Activated B cell treated with CpG ODN at 0.5 μM for 24 hours (primary cell): ENCODE measurements around the gene BCR. TPM values are rescaled to one million over a fixed set of nuclear protein-coding genes. Genes with fewer than 3 reads are reported as not detected.

Experiments used
- ATAC-seq: fragments of 200-7000 bp; cut with Tn5 transposase; one replicate; pipeline ENCODE4 v1.10.0; 2021; ENCODE audit warnings: low read depth, mild to moderate bottlenecking, moderate library complexity
- CTCF ChIA-PET: fragments of 350-600 bp; sonication (Branson Sonifier 250); formaldehyde crosslinking; loops from one replicate; lab custom pipeline; 2021; ENCODE audit warnings: antibody characterized with exemption; lab: Charles Lee
- POLR2A ChIA-PET: fragments of 350-600 bp; sonication (Branson Sonifier 250); formaldehyde crosslinking; loops from one replicate; lab custom pipeline; 2021; ENCODE audit warnings: antibody characterized with exemption; lab: Charles Lee
- DNase-seq: peaks from one replicate; pipeline ENCODE4 v3.0.0; 2022
- H3K27ac Mint-ChIP-seq: one replicate; pipeline ENCODE4 v1.8.0; 2020; ENCODE audit warnings: mixed read lengths
- H3K27me3 Mint-ChIP-seq: one replicate; pipeline ENCODE4 v1.8.0; 2021; ENCODE audit warnings: mixed read lengths
- H3K36me3 Mint-ChIP-seq: one replicate; pipeline ENCODE4 v1.8.0; 2021; ENCODE audit warnings: low read depth, mixed read lengths
- H3K4me1 Mint-ChIP-seq: one replicate; pipeline ENCODE4 v1.8.0; 2021; ENCODE audit warnings: mixed read lengths
- H3K4me3 Mint-ChIP-seq: one replicate; pipeline ENCODE4 v1.8.0; 2020; ENCODE audit warnings: mild to moderate bottlenecking, mixed read lengths
- H3K9me3 Mint-ChIP-seq: one replicate; pipeline ENCODE4 v1.8.0; 2020; ENCODE audit warnings: mixed read lengths
- intact Hi-C: fragments of 100-400 bp; cut with micrococcal nuclease; formaldehyde crosslinking; loops from one replicate; pipeline ENCODE4 v1.15.1; 2024
- total RNA-seq: library from RNA; stranded (reverse); gene quantifications from 2 replicates; pipeline ENCODE4 v1.2.3, GENCODE V29; 2022
- TF ChIP-seq, protein P1 (sequence below): fragments of 200-600 bp; IDR thresholded peaks from one replicate; pipeline ENCODE4 v1.8.0; 2022; ENCODE audit warnings: antibody characterized with exemption, mild to moderate bottlenecking

BCR gene
- total RNA-seq, 1 donor from 2014 or later: 20.9 TPM

DNA sequence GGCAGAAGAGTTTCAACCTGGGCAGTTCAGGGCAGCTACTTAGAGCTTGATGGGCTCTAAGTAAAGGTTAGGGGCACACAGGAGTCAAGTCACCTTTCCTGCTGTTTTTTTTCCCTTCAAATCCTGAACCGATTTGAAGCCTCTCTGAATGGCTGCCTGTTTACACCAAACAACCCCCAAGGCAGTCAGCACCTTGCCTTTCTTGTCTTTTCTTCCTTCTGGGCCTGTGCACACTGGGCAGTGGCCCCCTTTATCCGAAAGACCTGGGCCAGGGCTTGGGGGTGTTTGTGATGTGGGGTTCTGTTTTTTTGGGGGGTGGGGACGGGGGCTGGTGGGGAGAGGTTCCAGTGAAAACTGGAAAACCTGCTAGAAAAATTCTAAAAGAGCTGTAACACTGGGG lies 42.8 kb upstream of the BCR start:
- TF ChIP-seq, protein P1, sequence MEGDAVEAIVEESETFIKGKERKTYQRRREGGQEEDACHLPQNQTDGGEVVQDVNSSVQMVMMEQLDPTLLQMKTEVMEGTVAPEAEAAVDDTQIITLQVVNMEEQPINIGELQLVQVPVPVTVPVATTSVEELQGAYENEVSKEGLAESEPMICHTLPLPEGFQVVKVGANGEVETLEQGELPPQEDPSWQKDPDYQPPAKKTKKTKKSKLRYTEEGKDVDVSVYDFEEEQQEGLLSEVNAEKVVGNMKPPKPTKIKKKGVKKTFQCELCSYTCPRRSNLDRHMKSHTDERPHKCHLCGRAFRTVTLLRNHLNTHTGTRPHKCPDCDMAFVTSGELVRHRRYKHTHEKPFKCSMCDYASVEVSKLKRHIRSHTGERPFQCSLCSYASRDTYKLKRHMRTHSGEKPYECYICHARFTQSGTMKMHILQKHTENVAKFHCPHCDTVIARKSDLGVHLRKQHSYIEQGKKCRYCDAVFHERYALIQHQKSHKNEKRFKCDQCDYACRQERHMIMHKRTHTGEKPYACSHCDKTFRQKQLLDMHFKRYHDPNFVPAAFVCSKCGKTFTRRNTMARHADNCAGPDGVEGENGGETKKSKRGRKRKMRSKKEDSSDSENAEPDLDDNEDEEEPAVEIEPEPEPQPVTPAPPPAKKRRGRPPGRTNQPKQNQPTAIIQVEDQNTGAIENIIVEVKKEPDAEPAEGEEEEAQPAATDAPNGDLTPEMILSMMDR: no peak
- ATAC-seq (no peak), DNase-seq (no peak)
- peak overlapping the region; percentile 94 for H3K27ac Mint-ChIP-seq
- ChIA-PET POLR2A (interaction anchor here (0.6 to 1.5 kb wide), 5 partner anchors 15 to 277 kb away, joined by 3 to 6 read pairs (median 3); no protein-coding TSS in a partner anchor), CTCF (interaction anchor here (0.8 to 3.0 kb wide), 7 partner anchors 9 to 253 kb away, joined by 3 to 19 read pairs (median 4); no protein-coding TSS in a partner anchor)
- H3K4me3 Mint-ChIP-seq: peak overlapping the region; percentile 68
- H3K4me1 Mint-ChIP-seq: peaks cover 57% of the 10 kb centered on the region
- intact Hi-C loops: no loop called here
- H3K9me3 Mint-ChIP-seq: no peaks in the 10 kb centered on the region
- H3K36me3 Mint-ChIP-seq: no peaks in the 10 kb centered on the region
- H3K27me3 Mint-ChIP-seq: no peaks in the 10 kb centered on the region

DNA sequence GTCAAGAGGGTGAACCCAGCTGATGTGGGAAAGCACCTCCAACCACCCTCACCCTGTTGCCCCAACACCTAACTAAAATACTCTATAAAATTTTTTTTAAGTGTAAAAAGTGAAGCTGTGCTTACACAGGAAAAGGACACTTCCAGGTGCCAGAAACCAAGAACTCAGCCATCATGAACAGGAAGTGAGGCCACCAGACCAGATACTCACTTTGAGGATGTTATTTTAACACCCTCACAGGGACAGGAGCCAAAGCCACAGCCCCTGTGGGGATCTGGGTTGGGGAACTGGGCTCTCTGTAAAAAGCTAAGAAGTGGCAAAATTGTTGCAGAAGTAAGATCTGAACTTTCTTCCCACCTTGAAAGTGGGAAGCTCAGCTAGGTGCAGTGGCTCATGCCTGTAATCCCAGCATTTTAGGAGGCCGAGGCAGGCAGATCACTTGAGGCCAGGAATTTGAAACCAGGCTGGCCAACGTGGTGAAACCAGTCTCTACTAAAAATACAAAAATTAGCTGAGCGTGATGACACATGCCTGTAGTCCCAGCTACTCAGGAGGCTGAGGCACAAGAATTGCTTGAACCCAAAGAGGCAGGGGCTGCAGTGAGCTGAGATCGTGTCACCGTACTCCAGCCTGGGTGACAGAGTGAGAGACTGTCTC lies 42.3 kb upstream of the BCR start:
- ChIA-PET CTCF (interaction anchor here (0.7 to 3.0 kb wide), 9 partner anchors 10 to 392 kb away, joined by 3 to 19 read pairs (median 4); no protein-coding TSS in a partner anchor), POLR2A (interaction anchor here (0.6 to 1.5 kb wide), 8 partner anchors 9 to 277 kb away, joined by 3 to 6 read pairs (median 3); no protein-coding TSS in a partner anchor)
- TF ChIP-seq, protein P1: no peak
- H3K9me3 Mint-ChIP-seq: no peaks in the 10 kb centered on the region
- peak overlapping the region; percentile 68 for H3K4me3 Mint-ChIP-seq
- H3K27ac Mint-ChIP-seq: peak overlapping the region; percentile 94
- peaks cover 63% of the 10 kb centered on the region for H3K4me1 Mint-ChIP-seq
- peak; percentile 42 for DNase-seq
- peak; percentile 60 for ATAC-seq
- intact Hi-C loops: loop anchor here (2.0 kb wide), 1 partner anchor 417 kb away; no protein-coding TSS in a partner anchor
- no peaks in the 10 kb centered on the region for H3K36me3 Mint-ChIP-seq
- no peaks in the 10 kb centered on the region for H3K27me3 Mint-ChIP-seq

DNA sequence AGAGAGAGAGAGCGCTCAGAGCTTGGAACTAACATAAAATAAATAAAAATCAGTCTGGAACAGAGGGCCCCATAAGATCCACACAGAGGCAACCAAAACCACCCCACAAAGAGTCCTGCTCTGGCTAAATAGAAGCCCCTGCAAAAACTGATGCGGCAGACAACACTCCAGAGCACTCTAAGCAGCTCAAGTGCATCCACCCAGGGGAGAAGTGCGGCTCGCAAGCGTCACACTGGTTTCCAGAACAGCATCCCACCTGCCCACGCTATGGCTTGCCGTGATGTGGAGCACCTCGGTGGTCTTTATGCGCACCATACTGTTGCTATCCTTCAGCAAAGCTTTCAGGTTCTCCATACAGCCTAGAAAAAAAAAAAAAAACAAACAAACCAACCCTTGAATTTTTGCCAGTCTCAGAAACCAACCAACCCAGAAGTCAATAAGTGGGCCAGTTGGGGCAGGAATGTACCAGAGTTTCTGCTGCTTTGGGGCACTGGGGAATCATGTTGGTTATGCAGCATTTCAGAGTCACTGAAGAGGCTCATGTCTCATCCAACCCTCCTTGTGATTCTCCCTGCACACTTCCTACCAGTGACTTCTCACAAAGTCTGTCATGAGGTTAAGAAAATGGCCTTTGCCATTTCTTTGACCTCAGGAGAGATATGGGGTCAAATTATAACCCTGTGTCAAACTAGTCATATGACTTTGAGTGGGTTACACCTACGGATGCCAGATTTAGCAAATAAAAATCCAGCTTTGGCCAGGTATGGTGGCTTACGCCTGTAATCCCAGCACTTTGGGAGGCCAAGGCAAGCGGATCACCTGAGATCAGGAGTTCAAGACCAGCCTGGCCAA lies 41.5 kb upstream of the BCR start:
- Mint-ChIP-seq H3K9me3 (no peaks in the 10 kb centered on the region), H3K36me3 (no peaks in the 10 kb centered on the region), H3K27ac (peak overlapping the region; percentile 94), H3K4me3 (peak overlapping the region; percentile 68), H3K27me3 (no peaks in the 10 kb centered on the region), H3K4me1 (peaks cover 67% of the 10 kb centered on the region)
- CTCF ChIA-PET: interaction anchor here (0.7 to 3.0 kb wide), 8 partner anchors 10 to 393 kb away, joined by 3 to 19 read pairs (median 5); no protein-coding TSS in a partner anchor
- TF ChIP-seq, protein P1: no peak
- ATAC-seq: no peak
- intact Hi-C loops: loop anchor here (2.0 kb wide), 1 partner anchor 418 kb away; no protein-coding TSS in a partner anchor
- POLR2A ChIA-PET: interaction anchor here (0.5 to 1.0 kb wide), 6 partner anchors 8 to 184 kb away, joined by 3 to 6 read pairs (median 3); partner anchors contain the start of gene GNAZ
- no peak for DNase-seq

DNA sequence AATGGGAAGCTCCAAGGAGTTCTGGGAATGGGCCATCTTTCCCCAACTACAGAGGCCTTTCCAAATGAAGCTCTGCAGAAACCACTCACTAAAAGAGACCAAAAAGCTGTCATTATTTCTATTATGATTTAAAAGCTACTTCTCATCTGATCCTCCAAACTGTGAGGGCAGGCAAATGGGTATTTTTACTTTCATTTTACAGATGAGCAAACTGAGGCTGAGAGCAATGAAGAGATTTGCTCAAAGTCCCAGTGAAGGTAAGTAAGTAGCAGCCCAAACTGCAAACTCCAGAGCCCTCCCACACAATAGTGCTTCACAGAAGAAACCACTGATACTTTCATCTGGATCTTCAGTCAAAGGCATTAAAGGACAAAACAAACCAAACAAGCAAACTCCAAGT lies 39.9 kb upstream of the BCR start:
- H3K9me3 Mint-ChIP-seq: no peaks in the 10 kb centered on the region
- CTCF ChIA-PET: interaction anchor here (1.4 to 2.5 kb wide), 2 partner anchors 12 to 181 kb away, joined by 4 to 6 read pairs; no protein-coding TSS in a partner anchor
- no peak overlapping the region for H3K4me3 Mint-ChIP-seq
- intact Hi-C loops: loop anchor here (2.0 to 10.0 kb wide), 3 partner anchors 694 to 1292 kb away; partner anchors contain the start of gene DERL3
- DNase-seq (no peak), ATAC-seq (no peak)
- H3K36me3 Mint-ChIP-seq: no peaks in the 10 kb centered on the region
- no peaks in the 10 kb centered on the region for H3K27me3 Mint-ChIP-seq
- H3K27ac Mint-ChIP-seq: no peak overlapping the region
- TF ChIP-seq, protein P1: no peak
- peaks cover 82% of the 10 kb centered on the region for H3K4me1 Mint-ChIP-seq
- POLR2A ChIA-PET: interaction anchor here (0.5 to 1.3 kb wide), 6 partner anchors 51 to 625 kb away, joined by 3 to 7 read pairs (median 5); no protein-coding TSS in a partner anchor
